Thoracic aorta (tissue), 2 donors: ENCODE results near the gene SLC39A10. TPM values are rescaled to one million over a fixed set of nuclear protein-coding genes. Genes with fewer than 3 reads are reported as not detected.
"Not testable (repeated sequence)": the region's sequence is repeated elsewhere in the genome, so short reads cannot be mapped to it uniquely, and the experiment has no call there.

Experiments
- ATAC-seq: fragments of 150-250 bp; one replicate; pipeline ENCODE4 v1.8.0; 2017; ENCODE audit warnings: low read depth; ENCODE audit not compliant: insufficient number of reproducible peaks, low FRiP score
- DNase-seq: peaks from one replicate; pipeline ENCODE4 v3.0.0-alpha.2; 2020; ENCODE audit warnings: low spot score
- H3K27ac ChIP-seq, 2 donors: fragments of 200-600 bp; sonication (generic); 1 replicate in 1 of 2; 2 replicates in 1 of 2; pipeline ENCODE4 v1.5.1; 2016; ENCODE audit warnings: mild to moderate bottlenecking in 2 of 2, moderate library complexity in 2 of 2
- H3K27me3 ChIP-seq: fragments of 200-600 bp; sonication (generic); replicated peaks from 2 replicates; pipeline ENCODE4 v1.6.0; 2016; ENCODE audit warnings: mild to moderate bottlenecking; ENCODE audit not compliant: insufficient read depth
- H3K36me3 ChIP-seq: fragments of 200-600 bp; sonication (generic); one replicate; pipeline ENCODE4 v1.5.1; 2016
- H3K4me1 ChIP-seq, 2 donors: fragments of 200-600 bp; sonication (generic); 1 replicate in 1 of 2; 2 replicates in 1 of 2; pipeline versions ENCODE4 v1.5.1 to v1.6.0; 2016; ENCODE audit warnings: low read depth in 2 of 2, mild to moderate bottlenecking in 1 of 2; ENCODE audit not compliant: control insufficient read depth in 1 of 2
- H3K4me3 ChIP-seq: fragments of 200-600 bp; sonication (generic); 2 replicates; pipeline ENCODE4 v1.5.1; 2016; ENCODE audit warnings: mild to moderate bottlenecking
- H3K9me3 ChIP-seq: fragments of 200-600 bp; sonication (generic); 2 replicates; pipeline ENCODE4 v1.5.1; 2016
- CTCF ChIP-seq: fragments of 200-600 bp; sonication (generic); IDR thresholded peaks from one replicate; pipeline ENCODE4 v1.5.1; 2019; ENCODE audit warnings: antibody characterized with exemption
- total RNA-seq, 2 donors: library from RNA; depleted of rRNA; stranded (reverse); fragments of >200 nt; gene quantifications; one replicate each; pipeline versions ENCODE4 v1.1.0 to v1.2.3, GENCODE V29; 2016

Gene SLC39A10
- total RNA-seq, 2 donors from 2014 or later: 12.5 to 13.1 TPM

- DNase-seq: no peak
- no peak for TF ChIP-seq CTCF
- H3K27ac ChIP-seq: no peak overlapping the region
- H3K9me3 ChIP-seq: no peaks in the 10 kb centered on the region
- H3K36me3 ChIP-seq: no peaks in the 10 kb centered on the region
- no peaks in the 10 kb centered on the region for H3K4me1 ChIP-seq
- no peak overlapping the region for H3K4me3 ChIP-seq
- no peaks in the 10 kb centered on the region for H3K27me3 ChIP-seq
- no peak for ATAC-seq
These were observed 26.1 kb downstream of the SLC39A10 start for GRCh38 chr2:195683174-195683573.

GRCh38 chr2:195686564-195686963 lies 29.5 kb downstream of the SLC39A10 start:
- no peaks in the 10 kb centered on the region for H3K9me3 ChIP-seq
- no peak overlapping the region for H3K4me3 ChIP-seq
- no peak for DNase-seq
- H3K27me3 ChIP-seq: no peaks in the 10 kb centered on the region
- TF ChIP-seq CTCF: no peak
- H3K36me3 ChIP-seq: no peaks in the 10 kb centered on the region
- no peaks in the 10 kb centered on the region for H3K4me1 ChIP-seq
- no peak for ATAC-seq
- H3K27ac ChIP-seq: no peak overlapping the region

GRCh38 chr2:195687320-195688086 lies 30.5 kb downstream of the SLC39A10 start:
- Histone ChIP-seq H3K27me3 (no peaks in the 10 kb centered on the region), H3K9me3 (no peaks in the 10 kb centered on the region), H3K27ac (no peak overlapping the region), H3K4me1 (no peaks in the 10 kb centered on the region), H3K4me3 (no peak overlapping the region), H3K36me3 (no peaks in the 10 kb centered on the region)
- ATAC-seq (no peak), DNase-seq (no peak)
- TF ChIP-seq CTCF: no peak

GRCh38 chr2:195692531-195692930 lies 35.5 kb downstream of the SLC39A10 start:
- ATAC-seq, H3K4me1 ChIP-seq, H3K27ac ChIP-seq, H3K36me3 ChIP-seq, DNase-seq, H3K4me3 ChIP-seq, H3K9me3 ChIP-seq, H3K27me3 ChIP-seq: not testable (repeated sequence)

- no peak for TF ChIP-seq CTCF
- H3K27me3 ChIP-seq: no peaks in the 10 kb centered on the region
- H3K9me3 ChIP-seq: no peaks in the 10 kb centered on the region
- DNase-seq (no peak), ATAC-seq (no peak)
- no peak overlapping the region for H3K4me3 ChIP-seq
- H3K4me1 ChIP-seq: no peaks in the 10 kb centered on the region
- H3K36me3 ChIP-seq: no peaks in the 10 kb centered on the region
- no peak overlapping the region for H3K27ac ChIP-seq
These were observed 37.5 kb downstream of the SLC39A10 start for GRCh38 chr2:195694553-195694952.
